NT2/D1 (cell line): ENCODE results near the gene FKBP15.

Source experiments
- SUZ12 ChIP-seq: IDR thresholded peaks from 2 replicates; pipeline ENCODE4 v1.6.1; 2011; ENCODE audit not compliant: insufficient read length, insufficient read depth; ENCODE audit errors: extremely low read depth
- YY1 ChIP-seq: IDR thresholded peaks from 2 replicates; pipeline ENCODE4 v1.6.1; 2011; ENCODE audit not compliant: insufficient read length, insufficient read depth
- ZNF274 ChIP-seq: IDR thresholded peaks from 2 replicates; pipeline ENCODE4 v1.6.1; 2011; ENCODE audit warnings: mild to moderate bottlenecking, low read depth, low read length

- TF ChIP-seq YY1 = no peak
- no peak for TF ChIP-seq ZNF274
- no peak for TF ChIP-seq SUZ12
Observed at GRCh38 chr9:113221800-113222481, 864 bp upstream of the FKBP15 start.
